PC-9 (cell line): ENCODE data around the gene HPRT1.

Source experiments
- CTCF ChIP-seq: fragments of 200-600 bp; sonication (generic); conservative IDR thresholded peaks from 2 replicates; pipeline ENCODE4 v1.6.1; 2017; ENCODE audit warnings: mixed run types, antibody characterized with exemption, mild to moderate bottlenecking, moderate library complexity
- EZH2 ChIP-seq: fragments of 200-600 bp; sonication (generic); IDR thresholded peaks from 2 replicates; pipeline ENCODE4 v1.8.0; 2017; ENCODE audit warnings: antibody characterized with exemption, low read depth

DNA sequence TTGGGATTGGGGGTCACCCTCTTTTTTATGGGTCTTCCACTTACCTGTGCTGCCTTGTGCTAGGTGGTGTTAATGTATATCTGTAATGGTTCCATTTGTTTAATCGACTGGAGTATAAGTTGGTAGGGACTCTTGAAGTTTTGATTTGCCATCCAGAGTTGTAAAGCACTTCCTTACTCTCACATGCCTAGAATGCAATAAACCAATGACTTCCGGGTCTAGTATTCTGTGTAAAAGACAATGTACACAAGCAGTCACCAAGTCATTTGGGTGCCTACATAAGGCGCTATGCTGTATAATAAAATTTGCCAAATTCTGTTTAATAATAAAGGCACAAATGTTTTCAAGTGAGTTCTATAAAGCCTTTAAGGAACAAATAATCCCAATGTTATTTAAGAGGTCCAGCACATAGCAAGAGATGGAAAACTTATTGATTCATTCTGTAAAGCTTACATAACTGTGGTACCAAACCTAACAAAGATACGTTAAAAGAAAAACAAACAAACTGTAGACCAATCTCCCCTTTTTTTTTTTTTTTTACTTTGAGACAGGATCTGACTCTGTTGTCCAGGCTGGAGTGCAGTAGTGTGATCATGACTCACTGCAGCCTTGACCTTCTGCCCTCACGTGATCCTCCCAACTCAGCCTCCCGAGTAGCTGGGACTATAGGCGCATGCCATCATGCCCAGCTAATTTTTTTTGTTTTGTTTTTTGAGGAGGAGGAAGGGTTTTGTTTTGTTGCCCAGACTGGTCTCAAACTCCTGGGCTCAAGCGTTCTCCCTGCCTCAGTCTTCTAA, 41.5 kb upstream of the HPRT1 start:
- no peak for TF ChIP-seq EZH2
- TF ChIP-seq CTCF: no peak
